ENCODE results near the gene RBP3. TPM values are rescaled to one million over a fixed set of nuclear protein-coding genes. Genes with fewer than 3 reads are reported as not detected.

Gene RBP3
- polyA plus RNA-seq, 1 donor (not counting 4 experiments of a cell fraction or from before 2014, with no cell fraction given), result not detected

DNA sequence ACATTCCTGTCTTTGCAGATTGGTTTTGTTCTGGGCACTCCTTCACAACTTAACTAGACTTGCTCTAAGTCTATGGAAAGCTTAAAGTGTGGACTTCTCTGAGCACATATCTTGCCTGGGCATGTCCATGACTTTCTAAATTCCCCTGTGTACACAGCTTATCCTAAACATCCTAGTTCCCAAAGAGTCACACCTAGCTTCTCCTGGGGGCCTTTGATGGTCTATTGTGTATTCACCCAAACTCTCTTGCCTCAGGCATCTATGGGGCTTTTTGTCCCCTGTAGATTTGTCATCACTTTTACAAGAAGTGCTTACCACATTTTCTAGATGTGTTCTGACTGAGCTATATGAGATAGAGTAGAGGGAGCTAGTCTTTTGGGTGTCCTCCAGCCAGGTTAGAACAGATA is 48.2 kb downstream of the RBP3 start:
- dilution Hi-C loops (cut with MboI; ENCODE audit: extremely low pct_ligation_motif_present, low sequenced_read_pairs), result no loop called here
- H2AFZ ChIP-seq (ENCODE audit: control insufficient read depth, low read length), result peak overlapping the region; percentile 20
- FAIRE-seq, result no peak

DNA sequence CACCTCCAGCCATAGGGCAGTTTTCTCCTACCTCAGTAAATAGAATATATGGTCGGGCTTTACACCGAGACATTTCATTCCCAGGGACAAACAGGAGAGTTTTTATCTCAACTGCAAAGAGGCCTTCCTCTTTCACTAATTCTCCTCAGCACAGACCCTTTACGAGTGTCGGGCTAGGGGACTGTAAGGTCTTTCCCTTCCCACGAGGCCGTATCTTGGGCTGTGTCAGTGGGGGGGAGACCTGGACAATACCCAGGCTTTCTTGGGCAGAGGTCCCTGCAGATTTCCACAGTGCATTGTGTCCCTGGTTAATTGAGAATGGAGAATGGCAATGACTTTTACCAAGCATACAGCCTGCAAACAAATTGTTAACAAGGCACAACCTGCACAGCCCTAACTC is 49.1 kb downstream of the RBP3 start:
- no peak for DNase-seq (ENCODE audit: low read depth, low spot score)
- Histone ChIP-seq H4K20me1 (ENCODE audit: control insufficient read depth, extremely low read depth, insufficient read depth, low read length) (no peaks in the 10 kb centered on the region), H3K4me2 (ENCODE audit: control insufficient read depth, extremely low read depth, insufficient read depth, low read depth, low read length) (peak overlapping the region; percentile 86), H3K4me1 (ENCODE audit: control insufficient read depth, extremely low read depth, insufficient read depth, low read length) (peaks cover 30% of the 10 kb centered on the region), H3K27me3 (ENCODE audit: control insufficient read depth, extremely low read depth, insufficient read depth, low read length) (no peaks in the 10 kb centered on the region), H2AFZ (ENCODE audit: control insufficient read depth, low read length) (no peak overlapping the region), H3K36me3 (ENCODE audit: control insufficient read depth in 2 of 2, extremely low read depth in 1 of 2, insufficient read depth in 2 of 2, low read length in 2 of 2) (no peaks in the 10 kb centered on the region), H3K27ac (ENCODE audit: control insufficient read depth, insufficient read depth, low read length) (peak overlapping the region; percentile 81), H3K9me3 (ENCODE audit: control insufficient read depth, low read depth, low read length) (no peaks in the 10 kb centered on the region), H3K4me3 (ENCODE audit: control insufficient read depth in 2 of 3, extremely low read depth in 1 of 3, insufficient read depth in 2 of 3, low read depth in 1 of 3, low read length in 3 of 3) (no peak overlapping the region), H3K9ac (ENCODE audit: control insufficient read depth, extremely low read depth, insufficient read depth, low read length) (no peak overlapping the region), H3K79me2 (ENCODE audit: control insufficient read depth, insufficient read depth, low read length) (no peaks in the 10 kb centered on the region), H3K9me1 (ENCODE audit: control insufficient read depth, extremely low read depth, insufficient read depth, low read length) (no peaks in the 10 kb centered on the region)
- dilution Hi-C loops (cut with MboI; ENCODE audit: extremely low pct_ligation_motif_present, low sequenced_read_pairs), result no loop called here
- TF ChIP-seq, protein P1, sequence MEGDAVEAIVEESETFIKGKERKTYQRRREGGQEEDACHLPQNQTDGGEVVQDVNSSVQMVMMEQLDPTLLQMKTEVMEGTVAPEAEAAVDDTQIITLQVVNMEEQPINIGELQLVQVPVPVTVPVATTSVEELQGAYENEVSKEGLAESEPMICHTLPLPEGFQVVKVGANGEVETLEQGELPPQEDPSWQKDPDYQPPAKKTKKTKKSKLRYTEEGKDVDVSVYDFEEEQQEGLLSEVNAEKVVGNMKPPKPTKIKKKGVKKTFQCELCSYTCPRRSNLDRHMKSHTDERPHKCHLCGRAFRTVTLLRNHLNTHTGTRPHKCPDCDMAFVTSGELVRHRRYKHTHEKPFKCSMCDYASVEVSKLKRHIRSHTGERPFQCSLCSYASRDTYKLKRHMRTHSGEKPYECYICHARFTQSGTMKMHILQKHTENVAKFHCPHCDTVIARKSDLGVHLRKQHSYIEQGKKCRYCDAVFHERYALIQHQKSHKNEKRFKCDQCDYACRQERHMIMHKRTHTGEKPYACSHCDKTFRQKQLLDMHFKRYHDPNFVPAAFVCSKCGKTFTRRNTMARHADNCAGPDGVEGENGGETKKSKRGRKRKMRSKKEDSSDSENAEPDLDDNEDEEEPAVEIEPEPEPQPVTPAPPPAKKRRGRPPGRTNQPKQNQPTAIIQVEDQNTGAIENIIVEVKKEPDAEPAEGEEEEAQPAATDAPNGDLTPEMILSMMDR (optimal IDR thresholded peaks at IDR 0.05 in 1 of 3, IDR thresholded peaks at IDR 0.05 in 1 of 3, conservative IDR thresholded peaks at IDR 0.05 in 1 of 3; ENCODE audit: extremely low read depth in 1 of 3, insufficient read depth in 2 of 3, low read length in 3 of 3), result no peak
- TF ChIP-seq EZH2 (IDR thresholded peaks at IDR 0.05; ENCODE audit: low read length), result no peak
- no peak for FAIRE-seq

More for the DNA sequence above, 48.2 kb downstream of the RBP3 start:
- no peaks in the 10 kb centered on the region for H3K27me3 ChIP-seq (ENCODE audit: control insufficient read depth, extremely low read depth, insufficient read depth, low read length)
- no peaks in the 10 kb centered on the region for H3K79me2 ChIP-seq (ENCODE audit: control insufficient read depth, insufficient read depth, low read length)
- H3K4me1 ChIP-seq (ENCODE audit: control insufficient read depth, extremely low read depth, insufficient read depth, low read length), result peaks cover 24% of the 10 kb centered on the region
- DNase-seq (ENCODE audit: low read depth, low spot score), result peak; percentile 96
- H3K9me1 ChIP-seq (ENCODE audit: control insufficient read depth, extremely low read depth, insufficient read depth, low read length), result no peaks in the 10 kb centered on the region
- H3K9ac ChIP-seq (ENCODE audit: control insufficient read depth, extremely low read depth, insufficient read depth, low read length), result peak overlapping the region; percentile 60
- H3K27ac ChIP-seq (ENCODE audit: control insufficient read depth, insufficient read depth, low read length), result peak overlapping the region; percentile 81
- H3K4me3 ChIP-seq (ENCODE audit: control insufficient read depth in 2 of 3, extremely low read depth in 1 of 3, insufficient read depth in 2 of 3, low read depth in 1 of 3, low read length in 3 of 3), result peak overlapping the region in 2 of 3 experiments; percentile 36 to 43
- H3K36me3 ChIP-seq (ENCODE audit: control insufficient read depth in 2 of 2, extremely low read depth in 1 of 2, insufficient read depth in 2 of 2, low read length in 2 of 2), result no peaks in the 10 kb centered on the region
- no peaks in the 10 kb centered on the region for H3K9me3 ChIP-seq (ENCODE audit: control insufficient read depth, low read depth, low read length)
- TF ChIP-seq EZH2 (IDR thresholded peaks at IDR 0.05; ENCODE audit: low read length), result no peak
- TF ChIP-seq, protein P1 (optimal IDR thresholded peaks at IDR 0.05 in 1 of 3, IDR thresholded peaks at IDR 0.05 in 1 of 3, conservative IDR thresholded peaks at IDR 0.05 in 1 of 3; ENCODE audit: extremely low read depth in 1 of 3, insufficient read depth in 2 of 3, low read length in 3 of 3), result no peak
- H4K20me1 ChIP-seq (ENCODE audit: control insufficient read depth, extremely low read depth, insufficient read depth, low read length), result no peaks in the 10 kb centered on the region
- peak overlapping the region; percentile 86 for H3K4me2 ChIP-seq (ENCODE audit: control insufficient read depth, extremely low read depth, insufficient read depth, low read depth, low read length)

All from keratinocyte (primary cell).